HepG2 (cell line): ENCODE data around the gene ABCA4.

Source experiments
- ARNTL ChIP-seq: sonication (generic); formaldehyde crosslinking; IDR thresholded peaks from 2 replicates; pipeline ENCODE4 v1.4.0; 2020; ENCODE audit warnings: mild to moderate bottlenecking, missing genetic modification reagents
- ELF1 ChIP-seq: sonication (generic); formaldehyde crosslinking; IDR thresholded peaks from 2 replicates; pipeline ENCODE4 v1.4.0; 2020; ENCODE audit warnings: missing genetic modification reagents
- EZH2 ChIP-seq: conservative IDR thresholded peaks from 2 replicates; pipeline ENCODE4 v1.6.1; 2012; ENCODE audit warnings: mild to moderate bottlenecking, low read depth, low read length, moderate library complexity
- GABPA ChIP-seq, 2 experiments: IDR thresholded peaks; 2 replicates each; pipeline ENCODE4 v1.6.1; 2011 to 2016; ENCODE audit warnings: low read depth in 2 of 2, low read length in 1 of 2, missing biosample characterization in 1 of 2, missing genetic modification characterization in 1 of 2
- KLF6 ChIP-seq: IDR thresholded peaks from 2 replicates; pipeline ENCODE4 v1.8.0; 2016; ENCODE audit warnings: missing biosample characterization, missing genetic modification reagents
- NFYB ChIP-seq: sonication (generic); formaldehyde crosslinking; IDR thresholded peaks from 2 replicates; pipeline ENCODE4 v1.4.0; 2020; ENCODE audit warnings: missing genetic modification reagents
- RFX5 ChIP-seq: IDR thresholded peaks from 2 replicates; pipeline ENCODE4 v1.6.1; 2011; ENCODE audit warnings: low read depth, low read length, improper control_type of control experiment
- RXRA ChIP-seq: sonication (generic); formaldehyde crosslinking; IDR thresholded peaks from 2 replicates; pipeline ENCODE4 v1.5.1; 2020; ENCODE audit warnings: missing genetic modification reagents
- ZNF550 ChIP-seq: sonication (generic); formaldehyde crosslinking; IDR thresholded peaks from 2 replicates; pipeline ENCODE4 v1.4.0; 2020; ENCODE audit warnings: mild to moderate bottlenecking, missing genetic modification reagents, borderline replicate concordance
- TF ChIP-seq, protein P1 (sequence below): sonication (generic); formaldehyde crosslinking; IDR thresholded peaks from 2 replicates; pipeline ENCODE4 v1.5.0; 2020; ENCODE audit warnings: missing genetic modification reagents, mild to moderate bottlenecking, borderline replicate concordance
- TF ChIP-seq, protein P2 (sequence below): sonication (generic); formaldehyde crosslinking; IDR thresholded peaks from 2 replicates; pipeline ENCODE4 v1.4.0; 2020; ENCODE audit warnings: missing genetic modification reagents
- TF ChIP-seq, protein P3 (sequence below): fragments of 450-650 bp; IDR thresholded peaks from 2 replicates; pipeline ENCODE4 v1.6.1; 2017

DNA sequence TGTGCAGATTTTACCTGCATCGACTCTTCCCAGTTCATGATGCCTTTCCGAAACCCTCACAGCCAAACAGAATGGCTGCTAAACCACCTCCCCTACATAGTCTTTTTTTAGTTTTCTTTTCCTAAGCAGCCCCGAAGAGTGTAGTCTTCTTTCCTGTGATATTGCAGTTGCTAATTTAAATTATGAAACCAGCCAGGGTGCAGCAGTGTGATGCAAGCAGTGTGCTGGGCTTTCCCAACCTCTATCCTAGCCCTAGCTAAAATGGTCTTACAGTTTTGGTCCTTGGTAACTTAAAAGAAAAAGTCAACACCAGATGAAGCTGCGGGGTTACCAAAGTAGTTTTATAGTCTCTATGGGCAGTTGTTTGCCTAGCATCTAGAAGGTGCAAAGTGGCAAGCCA, 129.7 kb downstream of the ABCA4 start:
- TF ChIP-seq ZNF550 (CRISPR knock-in tag) (no peak), RXRA (CRISPR knock-in tag) (no peak), GABPA (IDR thresholded peaks at IDR 0.05; ENCODE audit: low read depth, low read length) (no peak), GABPA (CRISPR knock-in tag; IDR thresholded peaks at IDR 0.05; ENCODE audit: low read depth) (no peak), ARNTL (CRISPR knock-in tag) (no peak), EZH2 (no peak), KLF6 (CRISPR knock-in tag) (no peak), RFX5 (no peak), NFYB (CRISPR knock-in tag) (no peak), ELF1 (CRISPR knock-in tag) (no peak)
- TF ChIP-seq, protein P1, sequence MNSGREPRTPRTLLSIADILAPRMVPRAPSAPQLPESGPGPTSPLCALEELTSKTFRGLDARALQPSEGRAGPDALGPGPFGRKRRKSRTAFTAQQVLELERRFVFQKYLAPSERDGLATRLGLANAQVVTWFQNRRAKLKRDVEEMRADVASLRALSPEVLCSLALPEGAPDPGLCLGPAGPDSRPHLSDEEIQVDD (CRISPR knock-in tag), result no peak
- TF ChIP-seq, protein P2, sequence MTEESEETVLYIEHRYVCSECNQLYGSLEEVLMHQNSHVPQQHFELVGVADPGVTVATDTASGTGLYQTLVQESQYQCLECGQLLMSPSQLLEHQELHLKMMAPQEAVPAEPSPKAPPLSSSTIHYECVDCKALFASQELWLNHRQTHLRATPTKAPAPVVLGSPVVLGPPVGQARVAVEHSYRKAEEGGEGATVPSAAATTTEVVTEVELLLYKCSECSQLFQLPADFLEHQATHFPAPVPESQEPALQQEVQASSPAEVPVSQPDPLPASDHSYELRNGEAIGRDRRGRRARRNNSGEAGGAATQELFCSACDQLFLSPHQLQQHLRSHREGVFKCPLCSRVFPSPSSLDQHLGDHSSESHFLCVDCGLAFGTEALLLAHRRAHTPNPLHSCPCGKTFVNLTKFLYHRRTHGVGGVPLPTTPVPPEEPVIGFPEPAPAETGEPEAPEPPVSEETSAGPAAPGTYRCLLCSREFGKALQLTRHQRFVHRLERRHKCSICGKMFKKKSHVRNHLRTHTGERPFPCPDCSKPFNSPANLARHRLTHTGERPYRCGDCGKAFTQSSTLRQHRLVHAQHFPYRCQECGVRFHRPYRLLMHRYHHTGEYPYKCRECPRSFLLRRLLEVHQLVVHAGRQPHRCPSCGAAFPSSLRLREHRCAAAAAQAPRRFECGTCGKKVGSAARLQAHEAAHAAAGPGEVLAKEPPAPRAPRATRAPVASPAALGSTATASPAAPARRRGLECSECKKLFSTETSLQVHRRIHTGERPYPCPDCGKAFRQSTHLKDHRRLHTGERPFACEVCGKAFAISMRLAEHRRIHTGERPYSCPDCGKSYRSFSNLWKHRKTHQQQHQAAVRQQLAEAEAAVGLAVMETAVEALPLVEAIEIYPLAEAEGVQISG (CRISPR knock-in tag), result no peak
- TF ChIP-seq, protein P3, sequence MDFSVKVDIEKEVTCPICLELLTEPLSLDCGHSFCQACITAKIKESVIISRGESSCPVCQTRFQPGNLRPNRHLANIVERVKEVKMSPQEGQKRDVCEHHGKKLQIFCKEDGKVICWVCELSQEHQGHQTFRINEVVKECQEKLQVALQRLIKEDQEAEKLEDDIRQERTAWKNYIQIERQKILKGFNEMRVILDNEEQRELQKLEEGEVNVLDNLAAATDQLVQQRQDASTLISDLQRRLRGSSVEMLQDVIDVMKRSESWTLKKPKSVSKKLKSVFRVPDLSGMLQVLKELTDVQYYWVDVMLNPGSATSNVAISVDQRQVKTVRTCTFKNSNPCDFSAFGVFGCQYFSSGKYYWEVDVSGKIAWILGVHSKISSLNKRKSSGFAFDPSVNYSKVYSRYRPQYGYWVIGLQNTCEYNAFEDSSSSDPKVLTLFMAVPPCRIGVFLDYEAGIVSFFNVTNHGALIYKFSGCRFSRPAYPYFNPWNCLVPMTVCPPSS, result no peak
